K562 (cell line): ENCODE results near the gene CDHR1. TPM values are rescaled to one million over a fixed set of nuclear protein-coding genes. Genes with fewer than 3 reads are reported as not detected.

Experiments used
- ASH1L ChIP-seq: fragments of 450-650 bp; IDR thresholded peaks from 2 replicates; pipeline ENCODE4 v1.6.1; 2018; ENCODE audit warnings: borderline replicate concordance, mild to moderate bottlenecking, low read depth; ENCODE audit not compliant: partially characterized antibody
- PTTG1 ChIP-seq: fragments of 450-650 bp; IDR thresholded peaks from 2 replicates; pipeline ENCODE4 v1.6.1; 2016; ENCODE audit warnings: low read depth, mild to moderate bottlenecking, missing genetic modification characterization, missing compliant biosample characterization
- TCFL5 ChIP-seq: fragments of 250-450 bp; sonication (Bioruptor Pico); conservative IDR thresholded peaks from 2 replicates; pipeline ENCODE4 v1.6.1; 2021; ENCODE audit warnings: mild to moderate bottlenecking, moderate library complexity, matching md5 sums
- TEAD4 ChIP-seq, 2 experiments: sonication (generic) in 1 of 2; formaldehyde crosslinking in 1 of 2; IDR thresholded peaks; 2 replicates each; pipeline versions ENCODE4 v1.6.1 to v1.8.0; 2012 to 2022; ENCODE audit warnings: borderline replicate concordance in 1 of 2, inconsistent platforms in 1 of 2, low read length in 1 of 2, mild to moderate bottlenecking in 1 of 2, missing genetic modification reagents in 1 of 2
- polyA plus RNA-seq, 8 experiments: library from polyadenylated mRNA; depleted of rRNA in 4 of 8; stranded (reverse) in 5 of 8; unstranded in 3 of 8; fragments of >200 nt; fragmentation: Nextera tagmentation in 2 of 8; fragmentation: Illumina TruSeq in 1 of 8; extraction: Ambion mirVana in 2 of 8; extraction: Trizol in 1 of 8; gene quantifications; 2 replicates each; pipeline versions ENCODE4 v1.2.1 to v1.2.3, GENCODE V29; 2011 to 2014; ENCODE audit warnings: inconsistent platforms in 1 of 8, missing spikeins in 1 of 8
- total RNA-seq, 7 experiments: library from RNA; depleted of rRNA in 6 of 7; stranded (reverse); fragments of >200 nt in 6 of 7; fragmentation: Illumina TruSeq in 2 of 7; extraction: Trizol in 2 of 7; gene quantifications; 2 replicates each; pipeline versions ENCODE4 v1.2.1 to v1.2.3, GENCODE V29; 2011 to 2021; ENCODE audit warnings: low replicate concordance in 1 of 7
- TF ChIP-seq, protein P1 (sequence below): fragments of 250-450 bp; sonication (Bioruptor Pico); IDR thresholded peaks from 2 replicates; pipeline ENCODE4 v1.5.0; 2021
- TF ChIP-seq, protein P2 (sequence below): fragments of 450-650 bp; IDR thresholded peaks from 2 replicates; pipeline ENCODE4 v1.6.1; 2016; ENCODE audit warnings: low read depth
- TF ChIP-seq, protein P3 (sequence below): IDR thresholded peaks from 2 replicates; pipeline ENCODE4 v1.6.1; 2016; ENCODE audit warnings: missing genetic modification characterization, missing compliant biosample characterization
- TF ChIP-seq, protein P4 (sequence below), 2 experiments: fragments of 450-650 bp in 1 of 2; IDR thresholded peaks; 2 replicates each; pipeline ENCODE4 v1.6.1; 2011 to 2017; ENCODE audit warnings: low read depth in 2 of 2, antibody characterized with exemption in 1 of 2, borderline replicate concordance in 1 of 2, low read length in 1 of 2, mild to moderate bottlenecking in 1 of 2, mixed read lengths in 1 of 2; ENCODE audit not compliant: control insufficient read depth in 1 of 2
- TF ChIP-seq, protein P5 (sequence below): fragments of 250-450 bp; sonication (Bioruptor Pico); IDR thresholded peaks from 2 replicates; pipeline ENCODE4 v1.4.0; 2020; ENCODE audit warnings: mild to moderate bottlenecking

CDHR1 gene
- total and polyA plus RNA-seq, 9 of the 15 experiments (the other 6 are each of a cell fraction or from before 2014, with no cell fraction given), result 0.03 to 0.99 (median 0.20) TPM

DNA sequence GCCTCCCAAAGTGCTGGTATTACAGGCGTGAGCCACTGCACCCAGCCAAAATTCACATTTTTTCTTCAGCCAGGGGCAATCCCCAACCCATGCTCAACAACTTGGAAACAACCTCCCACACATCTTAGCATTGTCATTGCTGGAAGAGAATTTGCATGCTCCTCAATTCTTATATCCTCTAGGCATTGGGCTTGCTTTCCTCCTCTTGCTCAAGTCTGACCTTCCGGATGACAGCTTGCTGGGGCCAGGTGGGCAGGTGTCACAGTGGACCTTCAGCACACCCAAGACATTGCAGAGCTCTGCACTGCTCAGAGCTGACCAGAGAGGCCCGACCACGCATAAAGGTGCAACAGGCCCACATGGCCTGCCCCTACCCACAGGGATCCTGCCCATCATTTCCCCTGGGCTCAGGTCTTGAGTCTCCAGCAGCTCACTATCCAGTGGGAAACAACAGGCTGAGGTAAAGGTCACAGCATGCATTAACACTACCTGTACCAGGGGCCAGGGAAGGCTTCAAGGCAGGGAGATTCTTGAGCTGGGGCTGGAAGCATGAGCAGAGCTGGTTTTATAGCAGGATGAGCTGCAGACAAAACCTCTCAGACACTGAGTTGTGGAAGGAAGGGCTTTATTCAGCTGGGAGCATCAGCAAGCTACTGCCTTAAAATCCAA, 27.6 kb upstream of the CDHR1 start (continued):
- TF ChIP-seq, protein P1, sequence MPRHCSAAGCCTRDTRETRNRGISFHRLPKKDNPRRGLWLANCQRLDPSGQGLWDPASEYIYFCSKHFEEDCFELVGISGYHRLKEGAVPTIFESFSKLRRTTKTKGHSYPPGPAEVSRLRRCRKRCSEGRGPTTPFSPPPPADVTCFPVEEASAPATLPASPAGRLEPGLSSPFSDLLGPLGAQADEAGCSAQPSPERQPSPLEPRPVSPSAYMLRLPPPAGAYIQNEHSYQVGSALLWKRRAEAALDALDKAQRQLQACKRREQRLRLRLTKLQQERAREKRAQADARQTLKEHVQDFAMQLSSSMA, result no peak
- TF ChIP-seq, protein P2, sequence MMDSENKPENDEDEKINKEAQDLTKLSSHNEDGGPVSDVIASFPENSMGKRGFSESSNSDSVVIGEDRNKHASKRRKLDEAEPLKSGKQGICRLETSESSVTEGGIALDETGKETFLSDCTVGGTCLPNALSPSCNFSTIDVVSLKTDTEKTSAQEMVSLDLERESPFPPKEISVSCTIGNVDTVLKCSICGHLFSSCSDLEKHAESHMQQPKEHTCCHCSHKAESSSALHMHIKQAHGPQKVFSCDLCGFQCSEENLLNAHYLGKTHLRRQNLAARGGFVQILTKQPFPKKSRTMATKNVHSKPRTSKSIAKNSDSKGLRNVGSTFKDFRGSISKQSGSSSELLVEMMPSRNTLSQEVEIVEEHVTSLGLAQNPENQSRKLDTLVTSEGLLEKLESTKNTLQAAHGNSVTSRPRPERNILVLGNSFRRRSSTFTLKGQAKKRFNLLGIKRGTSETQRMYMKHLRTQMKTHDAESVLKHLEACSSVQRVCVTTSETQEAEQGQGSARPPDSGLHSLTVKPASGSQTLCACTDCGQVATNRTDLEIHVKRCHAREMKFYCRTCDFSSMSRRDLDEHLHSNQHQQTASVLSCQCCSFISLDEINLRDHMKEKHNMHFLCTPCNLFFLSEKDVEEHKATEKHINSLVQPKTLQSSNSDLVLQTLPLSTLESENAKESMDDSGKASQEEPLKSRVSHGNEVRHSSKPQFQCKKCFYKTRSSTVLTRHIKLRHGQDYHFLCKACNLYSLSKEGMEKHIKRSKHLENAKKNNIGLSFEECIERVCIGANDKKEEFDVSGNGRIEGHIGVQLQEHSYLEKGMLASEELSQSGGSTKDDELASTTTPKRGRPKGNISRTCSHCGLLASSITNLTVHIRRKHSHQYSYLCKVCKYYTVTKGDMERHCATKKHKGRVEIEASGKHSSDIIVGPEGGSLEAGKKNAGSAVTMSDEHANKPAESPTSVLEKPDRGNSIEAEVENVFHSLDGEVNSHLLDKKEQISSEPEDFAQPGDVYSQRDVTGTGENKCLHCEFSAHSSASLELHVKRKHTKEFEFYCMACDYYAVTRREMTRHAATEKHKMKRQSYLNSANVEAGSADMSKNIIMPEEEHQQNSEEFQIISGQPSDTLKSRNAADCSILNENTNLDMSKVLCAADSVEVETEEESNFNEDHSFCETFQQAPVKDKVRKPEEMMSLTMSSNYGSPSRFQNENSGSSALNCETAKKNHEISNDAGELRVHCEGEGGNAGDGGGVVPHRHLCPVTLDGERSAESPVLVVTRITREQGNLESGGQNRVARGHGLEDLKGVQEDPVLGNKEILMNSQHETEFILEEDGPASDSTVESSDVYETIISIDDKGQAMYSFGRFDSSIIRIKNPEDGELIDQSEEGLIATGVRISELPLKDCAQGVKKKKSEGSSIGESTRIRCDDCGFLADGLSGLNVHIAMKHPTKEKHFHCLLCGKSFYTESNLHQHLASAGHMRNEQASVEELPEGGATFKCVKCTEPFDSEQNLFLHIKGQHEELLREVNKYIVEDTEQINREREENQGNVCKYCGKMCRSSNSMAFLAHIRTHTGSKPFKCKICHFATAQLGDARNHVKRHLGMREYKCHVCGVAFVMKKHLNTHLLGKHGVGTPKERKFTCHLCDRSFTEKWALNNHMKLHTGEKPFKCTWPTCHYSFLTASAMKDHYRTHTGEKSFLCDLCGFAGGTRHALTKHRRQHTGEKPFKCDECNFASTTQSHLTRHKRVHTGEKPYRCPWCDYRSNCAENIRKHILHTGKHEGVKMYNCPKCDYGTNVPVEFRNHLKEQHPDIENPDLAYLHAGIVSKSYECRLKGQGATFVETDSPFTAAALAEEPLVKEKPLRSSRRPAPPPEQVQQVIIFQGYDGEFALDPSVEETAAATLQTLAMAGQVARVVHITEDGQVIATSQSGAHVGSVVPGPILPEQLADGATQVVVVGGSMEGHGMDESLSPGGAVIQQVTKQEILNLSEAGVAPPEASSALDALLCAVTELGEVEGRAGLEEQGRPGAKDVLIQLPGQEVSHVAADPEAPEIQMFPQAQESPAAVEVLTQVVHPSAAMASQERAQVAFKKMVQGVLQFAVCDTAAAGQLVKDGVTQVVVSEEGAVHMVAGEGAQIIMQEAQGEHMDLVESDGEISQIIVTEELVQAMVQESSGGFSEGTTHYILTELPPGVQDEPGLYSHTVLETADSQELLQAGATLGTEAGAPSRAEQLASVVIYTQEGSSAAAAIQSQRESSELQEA, result no peak
- TF ChIP-seq TEAD4 (IDR thresholded peaks at IDR 0.05; ENCODE audit: low read length) (no peak), TEAD4 (CRISPR knock-in tag; IDR thresholded peaks at IDR 0.05; ENCODE audit: borderline replicate concordance) (no peak), TCFL5 (CRISPR knock-in tag) (no peak), ASH1L (no peak), PTTG1 (no peak)
- TF ChIP-seq, protein P3, sequence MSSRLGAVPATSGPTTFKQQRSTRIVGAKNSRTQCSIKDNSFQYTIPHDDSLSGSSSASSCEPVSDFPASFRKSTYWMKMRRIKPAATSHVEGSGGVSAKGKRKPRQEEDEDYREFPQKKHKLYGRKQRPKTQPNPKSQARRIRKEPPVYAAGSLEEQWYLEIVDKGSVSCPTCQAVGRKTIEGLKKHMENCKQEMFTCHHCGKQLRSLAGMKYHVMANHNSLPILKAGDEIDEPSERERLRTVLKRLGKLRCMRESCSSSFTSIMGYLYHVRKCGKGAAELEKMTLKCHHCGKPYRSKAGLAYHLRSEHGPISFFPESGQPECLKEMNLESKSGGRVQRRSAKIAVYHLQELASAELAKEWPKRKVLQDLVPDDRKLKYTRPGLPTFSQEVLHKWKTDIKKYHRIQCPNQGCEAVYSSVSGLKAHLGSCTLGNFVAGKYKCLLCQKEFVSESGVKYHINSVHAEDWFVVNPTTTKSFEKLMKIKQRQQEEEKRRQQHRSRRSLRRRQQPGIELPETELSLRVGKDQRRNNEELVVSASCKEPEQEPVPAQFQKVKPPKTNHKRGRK (tag), result no peak
- TF ChIP-seq, protein P4, sequence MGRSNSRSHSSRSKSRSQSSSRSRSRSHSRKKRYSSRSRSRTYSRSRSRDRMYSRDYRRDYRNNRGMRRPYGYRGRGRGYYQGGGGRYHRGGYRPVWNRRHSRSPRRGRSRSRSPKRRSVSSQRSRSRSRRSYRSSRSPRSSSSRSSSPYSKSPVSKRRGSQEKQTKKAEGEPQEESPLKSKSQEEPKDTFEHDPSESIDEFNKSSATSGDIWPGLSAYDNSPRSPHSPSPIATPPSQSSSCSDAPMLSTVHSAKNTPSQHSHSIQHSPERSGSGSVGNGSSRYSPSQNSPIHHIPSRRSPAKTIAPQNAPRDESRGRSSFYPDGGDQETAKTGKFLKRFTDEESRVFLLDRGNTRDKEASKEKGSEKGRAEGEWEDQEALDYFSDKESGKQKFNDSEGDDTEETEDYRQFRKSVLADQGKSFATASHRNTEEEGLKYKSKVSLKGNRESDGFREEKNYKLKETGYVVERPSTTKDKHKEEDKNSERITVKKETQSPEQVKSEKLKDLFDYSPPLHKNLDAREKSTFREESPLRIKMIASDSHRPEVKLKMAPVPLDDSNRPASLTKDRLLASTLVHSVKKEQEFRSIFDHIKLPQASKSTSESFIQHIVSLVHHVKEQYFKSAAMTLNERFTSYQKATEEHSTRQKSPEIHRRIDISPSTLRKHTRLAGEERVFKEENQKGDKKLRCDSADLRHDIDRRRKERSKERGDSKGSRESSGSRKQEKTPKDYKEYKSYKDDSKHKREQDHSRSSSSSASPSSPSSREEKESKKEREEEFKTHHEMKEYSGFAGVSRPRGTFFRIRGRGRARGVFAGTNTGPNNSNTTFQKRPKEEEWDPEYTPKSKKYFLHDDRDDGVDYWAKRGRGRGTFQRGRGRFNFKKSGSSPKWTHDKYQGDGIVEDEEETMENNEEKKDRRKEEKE (IDR thresholded peaks at IDR 0.05; ENCODE audit: borderline replicate concordance in 1 of 2, control insufficient read depth in 1 of 2, low read depth in 2 of 2, low read length in 1 of 2), result no peak
- TF ChIP-seq, protein P5, sequence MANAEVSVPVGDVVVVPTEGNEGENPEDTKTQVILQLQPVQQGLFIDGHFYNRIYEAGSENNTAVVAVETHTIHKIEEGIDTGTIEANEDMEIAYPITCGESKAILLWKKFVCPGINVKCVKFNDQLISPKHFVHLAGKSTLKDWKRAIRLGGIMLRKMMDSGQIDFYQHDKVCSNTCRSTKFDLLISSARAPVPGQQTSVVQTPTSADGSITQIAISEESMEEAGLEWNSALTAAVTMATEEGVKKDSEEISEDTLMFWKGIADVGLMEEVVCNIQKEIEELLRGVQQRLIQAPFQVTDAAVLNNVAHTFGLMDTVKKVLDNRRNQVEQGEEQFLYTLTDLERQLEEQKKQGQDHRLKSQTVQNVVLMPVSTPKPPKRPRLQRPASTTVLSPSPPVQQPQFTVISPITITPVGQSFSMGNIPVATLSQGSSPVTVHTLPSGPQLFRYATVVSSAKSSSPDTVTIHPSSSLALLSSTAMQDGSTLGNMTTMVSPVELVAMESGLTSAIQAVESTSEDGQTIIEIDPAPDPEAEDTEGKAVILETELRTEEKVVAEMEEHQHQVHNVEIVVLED (CRISPR knock-in tag), result no peak
